Measurements from ENCODE around the gene OR13C2.

The OR13C2 gene

DNA sequence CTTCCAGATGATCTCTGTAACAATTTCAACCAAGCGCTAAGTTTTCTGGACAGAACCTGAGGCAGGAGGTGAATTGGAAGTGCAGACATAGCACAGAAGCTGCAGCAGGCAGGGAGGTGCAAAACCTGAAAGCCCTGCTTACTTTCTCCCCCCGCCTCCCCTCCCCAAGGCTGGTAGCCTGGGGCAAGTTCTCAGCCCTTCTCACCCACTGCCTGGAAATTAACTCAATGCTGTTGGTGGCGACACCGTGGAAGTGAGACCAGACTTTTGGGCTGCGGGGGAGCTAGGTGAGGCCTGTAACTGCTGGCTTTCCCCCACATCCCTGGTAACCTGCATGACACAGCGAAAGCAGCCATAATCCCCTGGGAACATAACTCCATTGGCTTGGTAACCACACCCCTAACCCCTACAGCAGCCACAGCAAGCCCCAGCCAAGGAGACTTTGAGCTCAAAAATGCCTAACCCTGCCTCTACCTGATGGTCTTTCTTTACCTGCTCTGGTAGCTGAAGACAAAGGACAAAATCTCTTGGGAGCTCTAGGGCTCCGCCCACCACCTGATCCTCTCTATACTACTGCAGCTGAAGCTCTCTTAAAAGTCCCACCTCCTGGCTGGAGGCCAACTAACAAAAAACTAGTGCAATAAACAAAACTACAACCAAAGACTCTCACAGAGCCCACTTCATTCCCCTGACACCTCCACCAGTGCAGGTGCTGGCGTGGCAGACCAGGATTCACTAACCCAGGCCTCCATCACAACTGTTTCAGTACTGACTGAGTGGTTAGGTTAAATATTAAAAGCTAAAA is 48.4 kb downstream of the OR13C2 start:
- H3K9me3 ChIP-seq (ENCODE audit: control insufficient read depth in 2 of 2, low read length in 2 of 2), result no peaks in the 10 kb centered on the region
- no peak overlapping the region for H3K27ac ChIP-seq (ENCODE audit: low read depth in 2 of 2, low read length in 2 of 2)
- no peaks in the 10 kb centered on the region for H3K36me3 ChIP-seq (ENCODE audit: control insufficient read depth in 2 of 2, insufficient read depth in 2 of 2, low read length in 2 of 2)
- no peaks in the 10 kb centered on the region for H3K27me3 ChIP-seq (ENCODE audit: control insufficient read depth in 2 of 2, insufficient read depth in 2 of 2, low read length in 2 of 2)
- no peaks in the 10 kb centered on the region for H3K4me1 ChIP-seq (ENCODE audit: control insufficient read depth in 2 of 2, insufficient read depth in 2 of 2, low read length in 2 of 2)
- H3K4me3 ChIP-seq (ENCODE audit: low read length in 2 of 2), result no peak overlapping the region
- no peak overlapping the region for H3K9ac ChIP-seq (ENCODE audit: low read depth in 1 of 2, low read length in 2 of 2)

DNA sequence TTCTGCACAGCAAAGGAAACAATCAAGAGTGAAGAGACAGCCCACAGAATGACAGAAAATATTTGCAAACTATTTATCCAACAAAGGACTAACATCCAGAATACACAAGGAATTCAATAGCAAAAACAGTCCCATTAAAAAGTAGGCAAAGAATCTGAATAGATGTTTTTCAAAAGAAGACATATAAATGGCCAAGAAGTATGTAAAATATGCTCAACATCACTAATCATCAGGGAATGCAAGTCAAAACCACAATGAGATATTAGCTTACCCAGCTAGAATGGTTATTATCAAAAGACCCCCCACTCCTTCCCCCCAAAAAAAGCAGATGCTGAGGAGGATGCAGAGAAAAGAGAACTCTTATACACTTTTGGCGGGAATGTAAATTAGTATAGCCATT is 49.9 kb downstream of the OR13C2 start:
- H3K27me3 ChIP-seq (ENCODE audit: control insufficient read depth in 2 of 2, insufficient read depth in 2 of 2, low read length in 2 of 2), result no peaks in the 10 kb centered on the region
- no peak overlapping the region for H3K9ac ChIP-seq (ENCODE audit: low read depth in 1 of 2, low read length in 2 of 2)
- no peaks in the 10 kb centered on the region for H3K36me3 ChIP-seq (ENCODE audit: control insufficient read depth in 2 of 2, insufficient read depth in 2 of 2, low read length in 2 of 2)
- H3K9me3 ChIP-seq (ENCODE audit: control insufficient read depth in 2 of 2, low read length in 2 of 2), result no peaks in the 10 kb centered on the region
- no peaks in the 10 kb centered on the region for H3K4me1 ChIP-seq (ENCODE audit: control insufficient read depth in 2 of 2, insufficient read depth in 2 of 2, low read length in 2 of 2)
- no peak overlapping the region for H3K4me3 ChIP-seq (ENCODE audit: low read length in 2 of 2)
- H3K27ac ChIP-seq (ENCODE audit: low read depth in 2 of 2, low read length in 2 of 2), result no peak overlapping the region
